CD4-positive, alpha-beta T cell (primary cell): ENCODE measurements around the gene RIT2. TPM values are rescaled to one million over a fixed set of nuclear protein-coding genes. Genes with fewer than 3 reads are reported as not detected.

Experiments
- ATAC-seq: fragments of 200-7000 bp; cut with Tn5 transposase; one replicate; pipeline ENCODE4 v1.10.0; 2022; ENCODE audit warnings: mild to moderate bottlenecking; ENCODE audit not compliant: poor library complexity
- CTCF ChIA-PET: fragments of 350-600 bp; sonication (Branson Sonifier 250); formaldehyde crosslinking; loops from one replicate; lab custom pipeline; 2021; ENCODE audit warnings: antibody characterized with exemption, inconsistent platforms; lab: Charles Lee
- POLR2A ChIA-PET: fragments of 350-600 bp; sonication (Branson Sonifier 250); formaldehyde crosslinking; loops from one replicate; lab custom pipeline; 2021; ENCODE audit warnings: antibody characterized with exemption, inconsistent platforms; lab: Charles Lee
- DNase-seq, 14 experiments: peaks; one replicate each; pipeline ENCODE4 v3.0.0-alpha.2; 2013 to 2020; ENCODE audit warnings: mixed read lengths in 2 of 14
- H3K27ac ChIP-seq, 2 donors: one replicate each; pipeline versions ENCODE4 v1.5.1 to v1.7.0; 2013; ENCODE audit warnings: low read length in 2 of 2, low read depth in 1 of 2, mild to moderate bottlenecking in 1 of 2
- H3K27me3 ChIP-seq, 2 experiments: 1 replicate in 1 of 2; 2 replicates in 1 of 2; pipeline versions ENCODE4 v1.6.1 to v1.7.0; 2013; ENCODE audit warnings: low read length in 2 of 2, control low read depth in 1 of 2, mild to moderate bottlenecking in 1 of 2, moderate library complexity in 1 of 2; ENCODE audit not compliant: insufficient read depth in 2 of 2, control insufficient read depth in 1 of 2
- H3K36me3 ChIP-seq: one replicate; pipeline ENCODE4 v1.6.1; 2013; ENCODE audit warnings: low read length, control low read depth; ENCODE audit not compliant: insufficient read depth
- H3K4me1 ChIP-seq: one replicate; pipeline ENCODE4 v1.6.1; 2013; ENCODE audit warnings: low read length, control low read depth; ENCODE audit not compliant: insufficient read depth
- H3K4me3 ChIP-seq: one replicate; pipeline ENCODE4 v1.5.1; 2013; ENCODE audit warnings: mild to moderate bottlenecking, low read length, moderate library complexity
- H3K9me3 ChIP-seq, 2 experiments: 1 replicate in 1 of 2; 2 replicates in 1 of 2; pipeline versions ENCODE4 v1.6.1 to v1.7.0; 2013; ENCODE audit warnings: low read length in 2 of 2, mild to moderate bottlenecking in 2 of 2, control low read depth in 1 of 2, moderate library complexity in 1 of 2; ENCODE audit not compliant: control insufficient read depth in 1 of 2, insufficient read depth in 1 of 2
- H3K27ac Mint-ChIP-seq: one replicate; pipeline ENCODE4 v1.8.0; 2020; ENCODE audit warnings: mixed read lengths
- H3K27me3 Mint-ChIP-seq: one replicate; pipeline ENCODE4 v1.8.0; 2021; ENCODE audit warnings: mixed read lengths
- H3K36me3 Mint-ChIP-seq: one replicate; pipeline ENCODE4 v1.8.0; 2021; ENCODE audit warnings: low read depth, mixed read lengths
- H3K4me1 Mint-ChIP-seq: one replicate; pipeline ENCODE4 v1.8.0; 2021; ENCODE audit warnings: low read depth, mixed read lengths
- H3K4me3 Mint-ChIP-seq: one replicate; pipeline ENCODE4 v1.8.0; 2020; ENCODE audit warnings: mild to moderate bottlenecking, mixed read lengths
- H3K9me3 Mint-ChIP-seq: one replicate; pipeline ENCODE4 v1.8.0; 2020; ENCODE audit warnings: mixed read lengths
- CTCF ChIP-seq: fragments of 200-600 bp; IDR thresholded peaks from one replicate; pipeline ENCODE4 v1.8.0; 2022; ENCODE audit warnings: antibody characterized with exemption, mild to moderate bottlenecking
- intact Hi-C, 2 experiments: fragments of 100-400 bp; cut with DNase I in 1 of 2; cut with micrococcal nuclease in 1 of 2; formaldehyde crosslinking; loops; one replicate each; pipeline versions ENCODE4 v1.15.1 to v1.9.0; 2023 to 2025; cut with DNase I, micrococcal nuclease
- total RNA-seq, 174 experiments: library from RNA in 2 of 174; stranded (reverse) in 2 of 174; gene quantifications; one replicate each; pipeline ENCODE4 v1.2.3 and lab custom pipeline; 2021 to 2026

The RIT2 gene
- total RNA-seq, 2 experiments from 2014 or later: not detected

GRCh38 chr18:43108469-43108868, 7.0 kb downstream of the RIT2 start:
- no peaks in the 10 kb centered on the region for H3K27me3 Mint-ChIP-seq

GRCh38 chr18:43093646-43094045, 21.8 kb downstream of the RIT2 start:
- H3K27me3 ChIP-seq: no peaks in the 10 kb centered on the region
- no peaks in the 10 kb centered on the region for H3K4me1 ChIP-seq
- ChIA-PET CTCF (no interaction called here), POLR2A (no interaction called here)
- Mint-ChIP-seq H3K4me3 (no peak overlapping the region), H3K27me3 (no peaks in the 10 kb centered on the region), H3K9me3 (peaks cover 14% of the 10 kb centered on the region), H3K36me3 (no peaks in the 10 kb centered on the region), H3K27ac (no peak overlapping the region), H3K4me1 (no peaks in the 10 kb centered on the region)
- intact Hi-C loops: no loop called here
- no peaks in the 10 kb centered on the region for H3K36me3 ChIP-seq
- H3K9me3 ChIP-seq: no peaks in the 10 kb centered on the region
- no peak overlapping the region for H3K4me3 ChIP-seq
- no peak for DNase-seq
- no peak for TF ChIP-seq CTCF
- no peak for ATAC-seq
- no peak overlapping the region for H3K27ac ChIP-seq

More at GRCh38 chr18:43108469-43108868, 7.0 kb downstream of the RIT2 start:
- TF ChIP-seq CTCF: no peak
- Mint-ChIP-seq H3K4me1 (no peaks in the 10 kb centered on the region), H3K36me3 (no peaks in the 10 kb centered on the region), H3K4me3 (no peak overlapping the region), H3K27ac (no peak overlapping the region), H3K9me3 (peaks cover 3% of the 10 kb centered on the region)
- Histone ChIP-seq H3K36me3 (no peaks in the 10 kb centered on the region), H3K4me1 (no peaks in the 10 kb centered on the region), H3K9me3 (no peaks in the 10 kb centered on the region), H3K4me3 (no peak overlapping the region), H3K27ac (no peak overlapping the region), H3K27me3 (no peaks in the 10 kb centered on the region)
- ChIA-PET POLR2A (no interaction called here), CTCF (no interaction called here)
- no peak for ATAC-seq
- intact Hi-C loops: no loop called here
- DNase-seq: no peak

GRCh38 chr18:43092539-43092938, 22.9 kb downstream of the RIT2 start:
- ATAC-seq (no peak), DNase-seq (no peak)
- no peak for TF ChIP-seq CTCF
- POLR2A ChIA-PET: no interaction called here
- H3K4me1 Mint-ChIP-seq: no peaks in the 10 kb centered on the region
- no peak overlapping the region for H3K27ac ChIP-seq
- no peak overlapping the region for H3K4me3 Mint-ChIP-seq
- no peaks in the 10 kb centered on the region for H3K9me3 ChIP-seq
- H3K27ac Mint-ChIP-seq: no peak overlapping the region
- peaks cover 14% of the 10 kb centered on the region for H3K9me3 Mint-ChIP-seq
- H3K36me3 ChIP-seq: no peaks in the 10 kb centered on the region
- no peaks in the 10 kb centered on the region for H3K27me3 Mint-ChIP-seq
- H3K4me1 ChIP-seq: no peaks in the 10 kb centered on the region
- H3K27me3 ChIP-seq: no peaks in the 10 kb centered on the region
- intact Hi-C loops: no loop called here
- CTCF ChIA-PET: no interaction called here
- no peak overlapping the region for H3K4me3 ChIP-seq
- H3K36me3 Mint-ChIP-seq: no peaks in the 10 kb centered on the region
